GM19035 (cell line): ENCODE measurements around the gene MPP2.
"Not testable (repeated sequence)": the region's sequence is repeated elsewhere in the genome, so short reads cannot be mapped to it uniquely, and the experiment has no call there.

Experiments
- ATAC-seq: cut with Tn5 transposase; IDR thresholded peaks from one replicate; pipeline ENCODE4 v1.9.1; 2021; ENCODE audit not compliant: unreplicated experiment

MPP2 gene

GRCh38 chr17:43852571-43852970, 54.8 kb downstream of the MPP2 start:
- ATAC-seq: no peak

GRCh38 chr17:43849116-43849515, 58.2 kb downstream of the MPP2 start:
- ATAC-seq: no peak

GRCh38 chr17:43848601-43849000, 58.7 kb downstream of the MPP2 start:
- ATAC-seq: no peak

- ATAC-seq: no peak
These were observed 60.4 kb downstream of the MPP2 start, which contains the start of gene CD300LG for GRCh38 chr17:43846963-43847371. Gene CD300LG, plus strand, starts transcription at chr17:43847176. Its CDS starts 41 bp downstream, at chr17:43847217.

- ATAC-seq: no peak
These were observed 61.1 kb downstream of the MPP2 start for GRCh38 chr17:43846221-43846712.

- no peak for ATAC-seq
These were observed 61.6 kb downstream of the MPP2 start for GRCh38 chr17:43845766-43846165.

- no peak for ATAC-seq
These were observed 63.1 kb downstream of the MPP2 start for GRCh38 chr17:43844241-43844640.

GRCh38 chr17:43842975-43843325, 64.4 kb downstream of the MPP2 start:
- ATAC-seq: no peak

GRCh38 chr17:43842091-43842974, 65.0 kb downstream of the MPP2 start:
- ATAC-seq: not testable (repeated sequence)

GRCh38 chr17:43841282-43841681, 66.1 kb downstream of the MPP2 start:
- no peak for ATAC-seq

GRCh38 chr17:43840814-43841213, 66.5 kb downstream of the MPP2 start:
- no peak for ATAC-seq

GRCh38 chr17:43839670-43840108, 67.6 kb downstream of the MPP2 start:
- ATAC-seq: no peak

GRCh38 chr17:43834106-43834505, 73.2 kb downstream of the MPP2 start:
- no peak for ATAC-seq

- ATAC-seq: no peak
These were observed 74.1 kb downstream of the MPP2 start, which contains the start of gene MPP3 for GRCh38 chr17:43832976-43833829. Gene MPP3, minus strand, starts transcription at chr17:43833146. Its CDS starts 1,240 bp downstream, at chr17:43831906.

- ATAC-seq: no peak
These were observed 75.0 kb downstream of the MPP2 start for GRCh38 chr17:43832168-43832975.

GRCh38 chr17:43831633-43832032, 75.7 kb downstream of the MPP2 start:
- ATAC-seq: no peak

GRCh38 chr17:43830510-43831140, 76.7 kb downstream of the MPP2 start:
- ATAC-seq: no peak

- ATAC-seq: no peak
These were observed 77.6 kb downstream of the MPP2 start for GRCh38 chr17:43829738-43830137.

GRCh38 chr17:43827596-43827995, 79.7 kb downstream of the MPP2 start:
- no peak for ATAC-seq

- ATAC-seq: no peak
These were observed 81.1 kb downstream of the MPP2 start for GRCh38 chr17:43826206-43826605.
